IPS-15b (cell line): ENCODE results near the gene PRKAG2.
"Not testable (repeated sequence)": the region's sequence is repeated elsewhere in the genome, so short reads cannot be mapped to it uniquely, and the experiment has no call there.

Source experiments
- H3K27me3 ChIP-seq: one replicate; pipeline ENCODE4 v1.6.1; 2013; ENCODE audit warnings: low read length; ENCODE audit not compliant: control insufficient read depth, insufficient read depth
- H3K36me3 ChIP-seq: one replicate; pipeline ENCODE4 v1.6.1; 2013; ENCODE audit warnings: low read length; ENCODE audit not compliant: control insufficient read depth, insufficient read depth
- H3K4me1 ChIP-seq: one replicate; pipeline ENCODE4 v1.6.1; 2013; ENCODE audit warnings: mild to moderate bottlenecking, low read length; ENCODE audit not compliant: control insufficient read depth, insufficient read depth
- H3K4me3 ChIP-seq: one replicate; pipeline ENCODE4 v1.5.1; 2013; ENCODE audit warnings: low read depth, low read length
- H3K9ac ChIP-seq: one replicate; pipeline ENCODE4 v1.6.1; 2013; ENCODE audit warnings: low read depth, mild to moderate bottlenecking, low read length
- H3K9me3 ChIP-seq: one replicate; pipeline ENCODE4 v1.6.1; 2013; ENCODE audit warnings: mild to moderate bottlenecking, low read length; ENCODE audit not compliant: control insufficient read depth, insufficient read depth

The PRKAG2 gene

GRCh38 chr7:151550656-151551286, 326.1 kb downstream of the PRKAG2 start:
- Histone ChIP-seq H3K27me3 (no peaks in the 10 kb centered on the region), H3K4me3 (no peak overlapping the region), H3K36me3 (no peaks in the 10 kb centered on the region), H3K4me1 (no peaks in the 10 kb centered on the region), H3K9me3 (no peaks in the 10 kb centered on the region), H3K9ac (no peak overlapping the region)

DNA sequence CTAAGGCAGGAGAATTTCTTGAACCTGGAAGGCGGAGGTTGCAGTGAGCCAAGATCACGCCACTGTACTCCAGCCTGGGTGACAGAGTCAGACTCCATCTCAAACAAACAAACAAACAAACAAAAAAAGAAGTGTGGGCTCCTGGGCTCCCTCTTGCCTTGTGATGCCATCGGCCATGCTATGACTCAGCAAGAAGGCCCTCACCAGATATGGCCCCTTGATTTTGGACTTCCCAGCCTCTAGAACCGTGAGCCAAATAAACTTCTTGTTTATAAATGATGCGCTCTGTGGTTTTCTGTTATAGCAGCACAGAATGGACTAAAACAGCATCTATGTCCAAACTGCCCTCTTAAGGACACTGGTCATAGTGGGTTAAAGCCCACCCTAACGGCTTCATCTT, 327.3 kb downstream of the PRKAG2 start:
- no peaks in the 10 kb centered on the region for H3K27me3 ChIP-seq
- H3K4me3 ChIP-seq: no peak overlapping the region
- H3K36me3 ChIP-seq: no peaks in the 10 kb centered on the region
- no peak overlapping the region for H3K9ac ChIP-seq
- H3K9me3 ChIP-seq: no peaks in the 10 kb centered on the region
- H3K4me1 ChIP-seq: no peaks in the 10 kb centered on the region

DNA sequence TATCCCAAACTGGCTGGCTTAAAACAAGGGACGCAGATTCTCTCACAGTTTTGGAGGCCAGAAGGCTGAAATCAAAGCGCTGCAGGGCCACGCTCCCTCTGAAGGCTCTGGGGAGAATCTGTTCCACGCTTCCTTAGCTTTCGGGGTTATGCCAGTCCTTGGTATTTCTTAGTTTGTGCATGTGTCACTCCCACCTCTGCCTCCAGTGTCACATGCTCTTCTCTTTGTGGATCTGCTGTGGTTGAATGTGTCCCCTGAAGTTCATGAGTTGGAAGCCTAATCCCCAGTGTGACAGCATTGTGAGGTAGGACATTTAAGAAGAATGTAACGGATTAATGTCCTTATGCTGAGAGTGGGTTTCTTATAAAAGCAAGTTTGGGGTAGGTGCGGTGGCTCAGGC, 327.8 kb downstream of the PRKAG2 start:
- no peak overlapping the region for H3K4me3 ChIP-seq
- H3K4me1 ChIP-seq: no peaks in the 10 kb centered on the region
- H3K27me3 ChIP-seq: no peaks in the 10 kb centered on the region
- H3K9me3 ChIP-seq: no peaks in the 10 kb centered on the region
- no peaks in the 10 kb centered on the region for H3K36me3 ChIP-seq
- H3K9ac ChIP-seq: no peak overlapping the region

DNA sequence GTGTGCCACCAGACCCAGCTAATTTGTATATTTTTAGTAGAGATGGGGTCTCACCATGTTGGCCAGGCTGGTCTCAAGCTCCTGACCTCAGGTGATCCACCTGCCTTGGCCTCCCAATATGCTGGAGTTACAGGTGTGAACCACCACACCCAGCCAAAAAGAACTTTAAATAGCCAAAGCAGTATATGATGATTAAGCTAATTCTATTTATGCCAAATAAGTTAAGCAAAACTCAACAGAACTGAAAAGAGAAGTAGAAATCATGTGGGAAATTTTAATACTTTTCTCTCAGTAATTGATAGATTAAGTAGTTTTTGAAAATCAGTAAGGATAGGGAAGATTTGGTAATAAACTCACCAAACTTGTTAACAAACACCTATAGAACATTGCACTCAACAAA, 332.7 kb downstream of the PRKAG2 start:
- Histone ChIP-seq H3K9ac (no peak overlapping the region), H3K4me1 (no peaks in the 10 kb centered on the region), H3K9me3 (no peaks in the 10 kb centered on the region), H3K27me3 (no peaks in the 10 kb centered on the region), H3K4me3 (no peak overlapping the region), H3K36me3 (no peaks in the 10 kb centered on the region)

GRCh38 chr7:151542606-151543130, 334.2 kb downstream of the PRKAG2 start:
- H3K4me3 ChIP-seq: no peak overlapping the region
- no peaks in the 10 kb centered on the region for H3K4me1 ChIP-seq
- H3K27me3 ChIP-seq: no peaks in the 10 kb centered on the region
- no peaks in the 10 kb centered on the region for H3K9me3 ChIP-seq
- no peak overlapping the region for H3K9ac ChIP-seq
- no peaks in the 10 kb centered on the region for H3K36me3 ChIP-seq

DNA sequence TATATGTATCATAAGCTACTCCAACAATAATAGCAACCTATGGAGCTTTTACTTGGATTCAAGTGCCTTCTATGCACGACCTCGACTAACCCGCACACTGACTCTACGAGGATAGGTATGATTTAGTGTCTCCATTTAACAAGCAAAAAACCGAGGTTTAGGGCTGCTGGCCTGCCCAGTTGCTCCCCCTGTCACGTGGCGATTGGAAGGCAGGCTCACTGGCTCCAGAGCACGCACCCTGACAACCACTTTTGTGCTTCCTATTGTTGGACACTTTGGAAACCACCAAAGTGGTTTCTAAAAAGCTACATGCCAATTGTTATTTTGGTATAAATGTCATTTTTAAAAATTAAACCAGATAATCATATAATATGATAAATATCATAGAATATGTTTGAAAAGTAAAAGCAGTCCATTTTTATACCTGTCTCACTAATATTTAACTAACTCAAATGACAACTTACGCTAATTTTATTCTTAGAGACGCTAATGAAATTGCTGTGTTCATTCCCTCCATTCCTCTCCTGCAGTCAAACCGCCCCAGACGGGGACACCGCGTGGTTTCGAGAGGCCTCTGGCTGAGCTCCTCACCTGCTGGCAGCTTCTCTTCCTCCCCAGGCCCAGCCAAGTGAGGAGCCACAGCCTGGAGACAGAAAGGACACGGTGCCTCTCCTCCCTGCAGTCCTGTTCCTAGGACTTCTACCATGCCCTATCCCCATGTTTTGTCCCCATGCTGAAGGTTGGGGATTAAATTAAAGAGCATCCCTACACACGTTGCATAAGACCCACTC, 335.0 kb downstream of the PRKAG2 start:
- Histone ChIP-seq H3K9me3 (no peaks in the 10 kb centered on the region), H3K27me3 (no peaks in the 10 kb centered on the region), H3K4me1 (no peaks in the 10 kb centered on the region), H3K9ac (no peak overlapping the region), H3K4me3 (no peak overlapping the region), H3K36me3 (no peaks in the 10 kb centered on the region)

DNA sequence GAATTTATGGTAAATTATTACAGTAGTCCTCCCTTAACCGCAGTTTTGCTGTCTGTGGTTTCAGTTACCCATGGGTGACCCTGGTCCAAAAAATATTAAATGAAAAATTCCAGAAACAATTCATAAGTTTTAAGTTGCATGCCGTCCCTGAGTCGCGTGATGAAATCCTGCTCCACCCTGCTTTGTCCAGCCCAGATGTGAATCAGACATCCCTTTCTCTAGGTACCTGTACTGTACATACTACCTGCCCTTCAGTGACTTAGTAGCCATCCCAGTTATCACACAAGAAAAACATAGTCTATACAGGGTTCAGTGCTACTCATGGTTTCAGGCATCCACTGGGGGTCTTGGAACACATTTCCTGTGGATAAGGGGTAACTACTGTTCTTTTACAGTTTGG, 336.8 kb downstream of the PRKAG2 start:
- Histone ChIP-seq H3K36me3 (no peaks in the 10 kb centered on the region), H3K9ac (no peak overlapping the region), H3K9me3 (no peaks in the 10 kb centered on the region), H3K4me3 (no peak overlapping the region), H3K27me3 (no peaks in the 10 kb centered on the region), H3K4me1 (no peaks in the 10 kb centered on the region)

DNA sequence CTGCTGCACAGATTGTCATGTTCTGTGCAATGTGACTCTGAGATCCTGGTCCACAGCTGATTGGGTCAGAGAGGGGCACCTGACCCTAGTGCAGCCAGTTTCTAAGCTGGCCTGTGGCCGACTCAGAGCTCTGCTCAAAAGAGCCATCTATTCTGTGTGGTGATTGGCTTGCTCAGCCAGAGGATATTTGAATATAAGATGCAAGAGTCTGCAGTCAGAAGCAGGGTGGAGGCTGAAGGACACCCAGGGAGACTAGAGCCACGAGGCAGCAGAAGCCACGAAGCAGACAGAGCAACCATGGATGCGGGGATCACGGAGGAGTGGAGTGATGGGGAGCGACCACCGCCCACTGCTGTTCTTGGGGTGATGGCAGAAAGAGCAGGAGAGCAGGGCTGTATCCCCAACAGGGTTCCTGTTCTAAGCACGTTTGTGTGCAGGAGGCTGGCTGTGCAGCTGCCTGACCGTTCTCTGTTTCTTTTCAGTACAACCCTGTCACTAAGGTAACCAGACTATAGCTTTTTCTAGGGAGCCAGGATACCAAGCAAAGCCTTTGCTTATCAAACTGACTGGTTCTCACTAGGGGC, 337.7 kb downstream of the PRKAG2 start:
- Histone ChIP-seq H3K9ac (no peak overlapping the region), H3K36me3 (no peaks in the 10 kb centered on the region), H3K4me1 (no peaks in the 10 kb centered on the region), H3K9me3 (no peaks in the 10 kb centered on the region), H3K4me3 (no peak overlapping the region), H3K27me3 (no peaks in the 10 kb centered on the region)

GRCh38 chr7:151537818-151538561, 338.9 kb downstream of the PRKAG2 start:
- Histone ChIP-seq H3K4me1 (no peaks in the 10 kb centered on the region), H3K9me3 (no peaks in the 10 kb centered on the region), H3K9ac (no peak overlapping the region), H3K27me3 (no peaks in the 10 kb centered on the region), H3K36me3 (no peaks in the 10 kb centered on the region), H3K4me3 (no peak overlapping the region)

DNA sequence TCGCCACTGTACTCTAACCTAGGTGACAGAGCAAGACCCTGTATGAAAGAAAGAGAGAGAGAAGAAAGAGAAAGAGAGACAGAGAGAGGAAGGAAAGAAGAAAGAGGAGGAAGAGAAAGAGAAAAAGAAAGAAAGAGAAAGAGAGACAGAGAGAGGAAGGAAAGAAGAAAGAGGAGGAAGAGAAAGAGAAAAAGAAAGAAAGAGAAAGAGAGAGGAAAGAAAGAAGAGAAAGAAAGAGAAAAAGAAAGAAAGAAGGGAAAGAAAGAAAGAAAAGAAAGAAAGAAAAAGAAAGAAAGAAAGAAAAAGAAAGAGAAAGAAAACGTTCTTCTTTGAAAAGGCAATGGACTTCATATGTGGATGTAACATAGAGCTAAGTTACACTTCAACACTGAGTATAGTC, 340.7 kb downstream of the PRKAG2 start:
- not testable (repeated sequence) for H3K4me1 ChIP-seq, H3K9ac ChIP-seq, H3K4me3 ChIP-seq, H3K9me3 ChIP-seq, H3K36me3 ChIP-seq, H3K27me3 ChIP-seq

DNA sequence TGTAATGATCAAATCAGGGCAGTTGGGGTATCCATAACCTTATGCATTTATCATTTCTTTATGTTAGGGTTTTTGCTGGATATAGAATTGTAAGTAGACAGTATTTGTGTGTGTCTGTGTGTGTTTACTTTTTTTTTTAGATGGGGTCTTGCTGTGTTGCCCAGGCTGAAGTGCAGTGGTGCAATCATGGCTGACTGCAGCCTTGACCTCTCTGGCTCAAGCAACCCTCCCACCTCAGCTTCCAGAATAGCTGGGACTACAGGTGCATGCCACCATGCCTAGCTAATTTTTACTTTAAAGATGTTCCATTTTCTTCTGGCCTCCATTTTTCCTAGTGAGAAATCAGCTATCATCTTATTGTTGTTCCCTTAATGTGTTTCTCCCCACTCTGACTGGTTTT, 347.1 kb downstream of the PRKAG2 start:
- H3K9ac ChIP-seq: no peak overlapping the region
- no peaks in the 10 kb centered on the region for H3K4me1 ChIP-seq
- no peaks in the 10 kb centered on the region for H3K9me3 ChIP-seq
- H3K36me3 ChIP-seq: no peaks in the 10 kb centered on the region
- no peaks in the 10 kb centered on the region for H3K27me3 ChIP-seq
- H3K4me3 ChIP-seq: no peak overlapping the region
